ENCODE results near the gene TSFM. TPM values are rescaled to one million over a fixed set of nuclear protein-coding genes. Genes with fewer than 3 reads are reported as not detected.

Gene TSFM
- total and polyA plus RNA-seq, 2 of the 13 experiments (the other 11 are each of a cell fraction or from before 2014, with no cell fraction given): 29.8 to 68.3 TPM

DNA sequence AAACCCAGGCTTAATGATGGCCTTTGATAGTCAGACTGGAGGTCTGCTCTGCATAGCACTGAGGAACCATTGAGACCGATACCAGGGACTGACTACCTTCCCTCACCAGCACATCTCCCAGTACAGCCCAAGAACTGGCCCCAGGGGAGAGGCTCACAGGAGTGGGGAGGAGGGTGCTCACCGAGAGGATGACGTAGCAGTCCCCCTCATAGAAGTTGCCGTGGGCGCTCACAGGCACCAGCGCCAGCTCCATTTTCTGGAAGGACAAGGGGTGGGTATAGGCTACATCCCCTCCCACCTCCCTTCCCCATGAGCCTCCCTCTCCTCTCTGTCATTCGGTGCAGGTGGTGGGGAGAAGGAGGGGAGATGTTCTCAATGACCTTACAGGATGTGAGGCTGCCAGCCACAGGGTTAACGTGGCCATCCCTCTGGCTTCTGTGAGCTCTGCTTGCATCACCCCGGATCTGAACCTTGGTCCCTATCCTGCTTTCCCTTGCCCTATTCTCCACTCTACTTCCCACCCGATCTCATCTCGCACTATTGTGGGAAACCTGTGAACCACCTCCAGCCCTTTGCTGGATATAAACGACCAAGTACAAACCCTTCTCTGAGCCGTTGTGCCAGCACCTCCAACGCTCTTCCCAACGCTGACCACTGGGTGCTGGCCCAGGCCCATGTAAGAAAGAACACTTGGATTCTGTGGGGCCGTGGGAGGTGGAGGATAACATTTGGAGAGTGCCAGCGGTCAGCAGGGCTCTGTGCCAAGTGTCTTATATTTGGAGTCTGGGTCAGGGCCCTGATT lies 31.6 kb downstream of the TSFM start (continued):
- TF ChIP-seq TBX3 (IDR thresholded peaks at IDR 0.05; ENCODE audit: borderline replicate concordance) (no peak), KAT8 (CRISPR knock-in tag; IDR thresholded peaks at IDR 0.05) (peak; percentile 43; the same call in 1 of the 2 replicates), MED13 (CRISPR knock-in tag; IDR thresholded peaks at IDR 0.05) (no peak), PAF1 (CRISPR knock-in tag; IDR thresholded peaks at IDR 0.05) (no peak), TAF1 (CRISPR knock-in tag; IDR thresholded peaks at IDR 0.05) (peak; percentile 18; the same call in 1 of the 2 replicates), ZNF12 (CRISPR knock-in tag; IDR thresholded peaks at IDR 0.05) (no peak), ZNF724P (CRISPR knock-in tag; IDR thresholded peaks at IDR 0.05; ENCODE audit: borderline replicate concordance) (no peak), ZNF160 (CRISPR knock-in tag; IDR thresholded peaks at IDR 0.05) (no peak), SATB2 (CRISPR knock-in tag; IDR thresholded peaks at IDR 0.05) (no peak), ZNF225 (CRISPR knock-in tag; IDR thresholded peaks at IDR 0.05) (no peak), ZSCAN31 (CRISPR knock-in tag; IDR thresholded peaks at IDR 0.05; ENCODE audit: low read depth) (no peak), ZNF230 (CRISPR knock-in tag; IDR thresholded peaks at IDR 0.05) (no peak), GATAD1 (CRISPR knock-in tag; IDR thresholded peaks at IDR 0.05) (no peak), CEBPG (CRISPR knock-in tag; IDR thresholded peaks at IDR 0.05) (peak; percentile 95)
- TF ChIP-seq, protein P1, sequence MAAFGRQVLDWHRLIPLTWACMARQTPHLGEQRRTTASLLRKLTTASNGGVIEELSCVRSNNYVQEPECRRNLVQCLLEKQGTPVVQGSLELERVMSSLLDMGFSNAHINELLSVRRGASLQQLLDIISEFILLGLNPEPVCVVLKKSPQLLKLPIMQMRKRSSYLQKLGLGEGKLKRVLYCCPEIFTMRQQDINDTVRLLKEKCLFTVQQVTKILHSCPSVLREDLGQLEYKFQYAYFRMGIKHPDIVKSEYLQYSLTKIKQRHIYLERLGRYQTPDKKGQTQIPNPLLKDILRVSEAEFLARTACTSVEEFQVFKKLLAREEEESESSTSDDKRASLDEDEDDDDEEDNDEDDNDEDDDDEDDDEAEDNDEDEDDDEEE (CRISPR knock-in tag; IDR thresholded peaks at IDR 0.05): no peak
- TF ChIP-seq, protein P2, sequence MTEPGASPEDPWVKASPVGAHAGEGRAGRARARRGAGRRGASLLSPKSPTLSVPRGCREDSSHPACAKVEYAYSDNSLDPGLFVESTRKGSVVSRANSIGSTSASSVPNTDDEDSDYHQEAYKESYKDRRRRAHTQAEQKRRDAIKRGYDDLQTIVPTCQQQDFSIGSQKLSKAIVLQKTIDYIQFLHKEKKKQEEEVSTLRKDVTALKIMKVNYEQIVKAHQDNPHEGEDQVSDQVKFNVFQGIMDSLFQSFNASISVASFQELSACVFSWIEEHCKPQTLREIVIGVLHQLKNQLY (CRISPR knock-in tag; IDR thresholded peaks at IDR 0.05): no peak
- TF ChIP-seq, protein P3, sequence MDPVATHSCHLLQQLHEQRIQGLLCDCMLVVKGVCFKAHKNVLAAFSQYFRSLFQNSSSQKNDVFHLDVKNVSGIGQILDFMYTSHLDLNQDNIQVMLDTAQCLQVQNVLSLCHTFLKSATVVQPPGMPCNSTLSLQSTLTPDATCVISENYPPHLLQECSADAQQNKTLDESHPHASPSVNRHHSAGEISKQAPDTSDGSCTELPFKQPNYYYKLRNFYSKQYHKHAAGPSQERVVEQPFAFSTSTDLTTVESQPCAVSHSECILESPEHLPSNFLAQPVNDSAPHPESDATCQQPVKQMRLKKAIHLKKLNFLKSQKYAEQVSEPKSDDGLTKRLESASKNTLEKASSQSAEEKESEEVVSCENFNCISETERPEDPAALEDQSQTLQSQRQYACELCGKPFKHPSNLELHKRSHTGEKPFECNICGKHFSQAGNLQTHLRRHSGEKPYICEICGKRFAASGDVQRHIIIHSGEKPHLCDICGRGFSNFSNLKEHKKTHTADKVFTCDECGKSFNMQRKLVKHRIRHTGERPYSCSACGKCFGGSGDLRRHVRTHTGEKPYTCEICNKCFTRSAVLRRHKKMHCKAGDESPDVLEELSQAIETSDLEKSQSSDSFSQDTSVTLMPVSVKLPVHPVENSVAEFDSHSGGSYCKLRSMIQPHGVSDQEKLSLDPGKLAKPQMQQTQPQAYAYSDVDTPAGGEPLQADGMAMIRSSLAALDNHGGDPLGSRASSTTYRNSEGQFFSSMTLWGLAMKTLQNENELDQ (CRISPR knock-in tag; IDR thresholded peaks at IDR 0.05; ENCODE audit: borderline replicate concordance): no peak
- TF ChIP-seq, protein P4, sequence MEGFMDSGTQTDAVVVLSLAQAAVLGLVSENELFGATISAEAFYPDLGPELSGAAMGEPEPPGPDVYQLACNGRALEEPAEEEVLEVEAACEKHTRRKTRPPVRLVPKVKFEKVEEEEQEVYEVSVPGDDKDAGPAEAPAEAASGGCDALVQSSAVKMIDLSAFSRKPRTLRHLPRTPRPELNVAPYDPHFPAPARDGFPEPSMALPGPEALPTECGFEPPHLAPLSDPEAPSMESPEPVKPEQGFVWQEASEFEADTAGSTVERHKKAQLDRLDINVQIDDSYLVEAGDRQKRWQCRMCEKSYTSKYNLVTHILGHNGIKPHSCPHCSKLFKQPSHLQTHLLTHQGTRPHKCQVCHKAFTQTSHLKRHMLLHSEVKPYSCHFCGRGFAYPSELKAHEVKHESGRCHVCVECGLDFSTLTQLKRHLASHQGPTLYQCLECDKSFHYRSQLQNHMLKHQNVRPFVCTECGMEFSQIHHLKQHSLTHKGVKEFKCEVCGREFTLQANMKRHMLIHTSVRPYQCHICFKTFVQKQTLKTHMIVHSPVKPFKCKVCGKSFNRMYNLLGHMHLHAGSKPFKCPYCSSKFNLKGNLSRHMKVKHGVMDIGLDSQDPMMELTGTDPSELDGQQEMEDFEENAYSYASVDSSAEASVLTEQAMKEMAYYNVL (CRISPR knock-in tag; IDR thresholded peaks at IDR 0.05; ENCODE audit: borderline replicate concordance): no peak
- TF ChIP-seq, protein P5, sequence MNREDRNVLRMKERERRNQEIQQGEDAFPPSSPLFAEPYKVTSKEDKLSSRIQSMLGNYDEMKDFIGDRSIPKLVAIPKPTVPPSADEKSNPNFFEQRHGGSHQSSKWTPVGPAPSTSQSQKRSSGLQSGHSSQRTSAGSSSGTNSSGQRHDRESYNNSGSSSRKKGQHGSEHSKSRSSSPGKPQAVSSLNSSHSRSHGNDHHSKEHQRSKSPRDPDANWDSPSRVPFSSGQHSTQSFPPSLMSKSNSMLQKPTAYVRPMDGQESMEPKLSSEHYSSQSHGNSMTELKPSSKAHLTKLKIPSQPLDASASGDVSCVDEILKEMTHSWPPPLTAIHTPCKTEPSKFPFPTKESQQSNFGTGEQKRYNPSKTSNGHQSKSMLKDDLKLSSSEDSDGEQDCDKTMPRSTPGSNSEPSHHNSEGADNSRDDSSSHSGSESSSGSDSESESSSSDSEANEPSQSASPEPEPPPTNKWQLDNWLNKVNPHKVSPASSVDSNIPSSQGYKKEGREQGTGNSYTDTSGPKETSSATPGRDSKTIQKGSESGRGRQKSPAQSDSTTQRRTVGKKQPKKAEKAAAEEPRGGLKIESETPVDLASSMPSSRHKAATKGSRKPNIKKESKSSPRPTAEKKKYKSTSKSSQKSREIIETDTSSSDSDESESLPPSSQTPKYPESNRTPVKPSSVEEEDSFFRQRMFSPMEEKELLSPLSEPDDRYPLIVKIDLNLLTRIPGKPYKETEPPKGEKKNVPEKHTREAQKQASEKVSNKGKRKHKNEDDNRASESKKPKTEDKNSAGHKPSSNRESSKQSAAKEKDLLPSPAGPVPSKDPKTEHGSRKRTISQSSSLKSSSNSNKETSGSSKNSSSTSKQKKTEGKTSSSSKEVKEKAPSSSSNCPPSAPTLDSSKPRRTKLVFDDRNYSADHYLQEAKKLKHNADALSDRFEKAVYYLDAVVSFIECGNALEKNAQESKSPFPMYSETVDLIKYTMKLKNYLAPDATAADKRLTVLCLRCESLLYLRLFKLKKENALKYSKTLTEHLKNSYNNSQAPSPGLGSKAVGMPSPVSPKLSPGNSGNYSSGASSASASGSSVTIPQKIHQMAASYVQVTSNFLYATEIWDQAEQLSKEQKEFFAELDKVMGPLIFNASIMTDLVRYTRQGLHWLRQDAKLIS (CRISPR knock-in tag; IDR thresholded peaks at IDR 0.05): no peak
